GM18499 (cell line): ENCODE measurements around the gene NAP1L4.

Experiments
- ATAC-seq: cut with Tn5 transposase; IDR thresholded peaks from one replicate; pipeline ENCODE4 v1.9.1; 2021; ENCODE audit warnings: moderate number of reproducible peaks; ENCODE audit not compliant: insufficient read depth, unreplicated experiment

The NAP1L4 gene

DNA sequence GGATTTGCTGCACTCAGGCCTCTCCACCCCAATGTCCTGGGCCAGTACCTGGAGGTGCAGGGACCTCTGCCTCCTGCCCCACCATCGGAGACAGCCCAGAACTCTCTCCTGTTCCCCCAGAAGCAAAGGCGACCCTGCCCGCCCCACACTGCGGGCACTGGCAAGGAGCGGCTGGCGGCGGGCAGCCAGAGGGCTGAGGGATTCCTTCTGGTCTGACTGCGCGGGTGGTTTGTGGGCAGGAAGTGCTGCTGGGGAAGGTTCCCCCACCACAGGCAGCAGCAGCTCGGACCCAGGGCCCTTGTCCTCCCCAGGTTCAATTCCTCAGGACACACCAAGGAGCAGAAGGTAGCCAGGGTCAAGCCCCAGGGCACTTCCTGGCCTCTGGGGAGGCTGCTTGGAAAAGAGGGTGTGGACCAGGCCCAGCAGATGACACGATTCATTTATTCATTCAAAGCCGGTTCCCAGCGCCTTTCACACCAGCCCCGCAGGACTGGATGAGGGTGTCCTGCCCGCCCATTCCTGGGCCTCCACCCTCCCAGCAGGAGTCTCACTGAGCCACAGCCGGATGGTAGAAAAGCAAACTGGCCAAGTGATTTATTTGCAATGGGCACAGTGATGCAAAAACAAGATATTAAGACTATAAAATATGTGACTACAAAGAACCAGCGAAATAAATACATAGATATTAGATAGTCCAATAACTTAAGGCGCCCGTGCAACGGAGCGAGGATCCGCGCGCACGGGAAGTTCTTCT is 64.1 kb downstream of the NAP1L4 start:
- ATAC-seq: no peak

DNA sequence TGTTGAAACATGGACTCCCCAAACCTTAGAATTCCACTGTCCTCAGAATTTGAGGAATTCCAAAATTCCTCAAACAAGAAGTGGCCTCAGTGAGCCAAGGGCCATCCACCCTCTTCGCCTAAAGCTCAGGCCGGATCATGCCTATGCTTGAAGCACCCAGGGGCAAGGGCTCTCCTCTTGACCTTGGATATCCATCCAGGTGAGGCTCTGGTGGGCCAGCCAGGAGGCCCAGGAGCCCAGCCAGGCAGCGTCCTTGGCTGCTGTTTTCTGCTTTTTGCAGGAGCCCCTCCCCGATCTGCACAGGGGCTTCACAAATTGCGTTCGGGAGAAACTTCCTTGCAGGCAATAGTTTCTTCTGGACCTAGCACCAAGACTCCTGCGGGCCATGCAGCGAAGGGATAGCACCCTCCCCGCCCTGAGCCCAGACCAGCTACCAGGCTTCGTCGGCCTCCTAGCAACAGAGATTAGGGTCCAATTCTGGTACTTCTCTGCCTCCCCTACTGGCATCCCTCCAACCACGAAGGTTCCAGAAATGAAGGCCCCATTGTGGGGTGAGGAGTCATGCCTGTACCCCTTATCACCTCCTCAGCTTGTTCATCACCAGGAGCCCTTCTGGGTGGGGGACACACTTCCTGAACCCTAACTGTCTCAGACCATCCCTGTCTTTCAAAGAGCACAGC is 64.9 kb downstream of the NAP1L4 start:
- ATAC-seq: no peak

DNA sequence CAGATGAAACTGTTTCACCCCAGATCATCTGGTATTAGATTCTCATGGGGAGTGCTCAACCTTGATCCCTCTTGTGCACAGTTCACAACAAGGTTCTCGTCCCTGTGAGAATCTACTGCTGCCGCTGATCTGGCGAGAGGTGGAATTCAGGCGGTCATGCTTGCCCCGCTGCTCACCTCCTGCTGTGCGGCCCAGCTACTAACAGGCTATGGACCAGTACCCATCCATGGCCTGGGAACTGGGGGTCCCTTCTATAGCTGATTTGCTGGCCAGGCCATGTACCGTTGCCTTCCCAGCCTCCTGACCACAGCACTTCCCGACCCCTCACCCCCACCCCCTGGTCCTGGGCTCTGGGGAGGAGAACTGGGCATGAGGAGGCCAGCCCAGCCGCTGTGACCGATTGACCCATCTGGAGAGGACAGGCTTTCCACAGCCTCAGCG is 65.5 kb downstream of the NAP1L4 start:
- ATAC-seq: no peak

DNA sequence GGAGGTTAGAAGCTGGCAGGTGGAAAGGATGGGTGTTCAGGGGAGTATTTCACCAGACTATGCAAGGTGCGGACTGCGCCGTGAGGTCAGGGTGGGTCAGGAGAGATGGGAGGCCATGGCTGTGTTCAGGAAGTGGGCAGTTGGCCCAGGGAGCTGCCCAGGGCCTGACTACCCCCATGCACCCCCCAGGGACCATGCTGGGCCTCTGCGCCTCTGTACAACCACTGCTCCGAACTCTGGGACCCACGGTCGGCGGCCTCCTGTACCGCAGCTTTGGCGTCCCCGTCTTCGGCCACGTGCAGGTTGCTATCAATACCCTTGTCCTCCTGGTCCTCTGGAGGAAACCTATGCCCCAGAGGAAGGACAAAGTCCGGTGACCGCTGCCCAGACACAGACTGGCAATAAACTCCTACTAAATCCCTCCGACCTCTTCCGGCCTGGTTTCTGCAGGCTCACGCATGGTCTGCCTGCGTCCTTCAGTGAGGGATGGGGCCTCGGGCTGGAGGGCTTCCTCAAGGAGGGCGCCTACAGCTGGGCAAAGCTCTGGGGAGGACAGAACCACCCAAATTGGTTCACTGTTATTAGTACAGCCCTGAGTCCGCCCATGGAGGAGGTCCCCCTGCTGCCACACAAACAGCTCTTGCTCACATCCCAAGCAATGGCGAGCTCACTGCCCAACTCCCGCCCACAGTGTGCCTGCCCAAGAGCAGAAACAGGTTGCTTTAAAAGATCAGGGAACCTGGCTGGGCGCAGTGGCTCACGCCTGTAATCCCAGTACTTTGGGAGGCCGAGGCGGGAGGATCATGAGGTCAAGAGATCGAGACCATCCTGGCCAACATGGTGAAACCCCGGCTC is 67.1 kb downstream of the NAP1L4 start:
- no peak for ATAC-seq

DNA sequence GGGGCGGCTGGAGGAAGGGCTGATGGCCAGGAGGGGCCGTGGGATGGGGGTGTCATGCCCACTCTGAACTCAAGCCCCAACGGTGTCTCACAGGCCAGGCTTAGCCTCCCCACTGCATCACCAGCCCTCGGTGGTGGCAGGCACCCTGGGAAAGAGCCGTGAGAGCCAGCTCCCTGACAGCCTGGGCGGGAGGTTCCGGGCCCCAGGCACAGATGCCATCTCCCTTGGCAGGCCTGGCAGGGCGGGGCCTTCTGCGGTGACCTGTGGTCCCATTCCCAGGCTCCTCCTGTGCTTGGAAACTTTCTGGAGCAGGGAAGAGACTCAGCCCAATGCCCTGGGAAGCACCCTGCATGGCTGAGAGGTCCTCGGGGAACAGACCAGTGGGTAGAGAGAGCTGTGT is 67.7 kb downstream of the NAP1L4 start:
- no peak for ATAC-seq

DNA sequence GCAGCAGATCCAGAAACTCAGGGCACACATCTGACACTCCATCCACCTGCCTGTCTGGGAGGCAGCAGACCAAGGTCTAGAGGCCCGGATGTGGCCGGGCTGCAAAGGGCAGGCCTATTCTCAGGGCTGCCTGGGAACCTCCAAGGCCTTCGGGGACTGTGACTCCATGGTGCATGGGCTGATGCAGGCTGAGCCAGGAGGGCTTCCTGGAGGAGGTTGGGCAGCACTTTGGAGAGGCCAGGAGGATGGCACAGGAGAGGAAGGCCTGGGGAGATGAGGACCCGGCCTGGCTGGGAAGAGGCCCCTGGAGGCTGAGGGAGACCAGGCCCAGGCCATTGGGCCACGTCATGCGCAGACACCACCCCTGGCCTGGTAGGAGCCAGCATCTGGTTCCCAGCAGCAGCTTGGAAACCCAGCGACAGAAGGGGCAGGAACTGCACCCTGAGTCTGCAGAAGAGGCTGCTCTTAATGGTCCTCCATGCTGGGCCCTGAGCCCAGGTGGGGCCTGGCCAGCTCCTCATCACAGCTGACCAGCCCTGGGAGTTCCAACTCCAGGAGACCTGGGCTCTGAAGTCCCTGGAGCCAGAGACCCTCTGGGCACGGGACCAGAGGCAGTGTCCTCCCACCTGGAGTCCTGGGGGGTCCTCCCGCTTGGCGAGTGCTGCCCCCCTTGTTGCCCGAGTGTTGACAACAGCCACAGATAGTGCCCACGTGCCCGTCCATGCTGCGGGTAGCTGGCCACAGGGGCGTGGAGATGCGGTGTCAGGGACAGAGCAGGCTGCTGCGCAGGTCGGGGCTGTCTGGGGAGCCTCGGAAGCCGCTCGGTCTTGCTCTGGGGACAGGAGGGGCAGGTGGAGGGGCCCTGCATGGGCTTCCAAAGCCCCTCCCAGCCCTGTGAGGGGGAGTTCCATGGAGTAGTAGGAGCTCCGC is 68.4 kb downstream of the NAP1L4 start:
- ATAC-seq: no peak

DNA sequence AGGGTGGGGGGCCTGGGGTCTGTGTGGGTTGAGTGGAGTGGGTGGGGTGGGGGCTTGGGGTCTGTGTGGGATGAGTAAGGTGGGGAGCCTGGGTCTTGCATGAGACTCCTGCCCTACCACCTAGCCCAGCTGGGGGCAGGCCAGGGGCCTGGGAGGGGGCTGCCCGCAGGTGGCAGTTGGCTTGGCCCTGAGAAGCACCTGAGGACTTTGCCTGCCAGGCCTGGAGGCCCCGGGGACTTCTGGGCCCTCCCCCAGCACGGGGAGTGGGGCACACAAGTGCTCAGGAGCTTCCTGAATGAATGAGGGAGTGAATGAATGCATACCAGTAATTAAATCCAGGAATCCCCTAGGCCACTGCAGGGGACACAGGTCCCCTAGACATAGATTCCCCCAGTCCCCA is 69.5 kb downstream of the NAP1L4 start:
- no peak for ATAC-seq

DNA sequence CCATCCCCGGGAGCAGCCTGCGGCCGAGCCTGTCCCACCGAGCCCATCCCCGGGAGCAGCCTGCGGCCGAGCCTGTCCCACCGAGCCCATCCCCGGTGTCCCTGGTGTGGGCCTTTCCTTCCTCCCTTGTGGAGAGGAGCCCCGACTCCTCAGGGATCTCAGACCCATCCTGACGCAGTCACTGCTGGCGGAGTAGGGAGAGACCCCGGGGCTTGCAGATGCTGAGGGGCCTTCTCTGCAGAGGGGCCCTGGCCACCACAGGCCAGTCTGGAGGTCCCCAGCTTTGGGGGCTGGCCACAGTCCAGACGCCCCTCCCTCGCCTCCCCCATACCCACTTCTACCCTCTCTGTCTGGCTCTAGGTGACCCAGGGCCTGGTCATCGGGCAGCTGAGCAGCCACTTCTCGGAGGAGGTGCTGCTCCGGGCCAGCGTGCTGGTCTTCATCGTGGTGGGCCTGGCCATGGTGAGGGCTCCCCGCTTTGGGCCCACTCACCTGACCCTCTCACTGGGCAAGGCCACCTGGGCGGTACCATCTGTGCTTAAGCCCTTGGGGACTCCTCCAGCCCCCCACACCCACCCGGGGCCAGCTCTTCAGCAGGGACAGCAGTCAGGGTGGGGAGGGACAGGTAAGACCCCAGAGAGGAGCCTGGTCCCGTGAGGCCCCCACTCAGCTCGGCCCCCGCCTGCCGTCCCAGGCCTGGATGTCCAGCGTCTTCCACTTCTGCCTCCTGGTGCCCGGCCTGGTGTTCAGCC is 70.2 kb downstream of the NAP1L4 start:
- ATAC-seq: no peak

DNA sequence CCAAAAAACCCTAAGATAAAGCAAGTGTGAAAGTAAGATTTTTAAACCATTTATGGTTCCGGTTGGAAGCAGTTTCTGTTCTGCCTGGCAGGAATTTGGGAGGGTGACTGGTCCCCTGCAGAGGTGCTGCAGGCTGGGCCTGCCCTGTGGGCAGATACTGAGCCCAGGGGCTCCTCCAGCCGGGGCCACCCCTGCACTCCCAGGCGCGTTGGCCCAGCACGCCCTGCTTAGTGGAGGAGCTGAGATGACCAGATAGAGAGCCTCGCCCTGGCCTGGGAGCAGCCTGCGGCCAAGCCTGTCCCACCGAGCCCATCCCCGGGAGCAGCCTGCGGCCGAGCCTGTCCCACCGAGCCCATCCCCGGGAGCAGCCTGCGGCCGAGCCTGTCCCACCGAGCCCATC is 70.9 kb downstream of the NAP1L4 start:
- no peak for ATAC-seq

DNA sequence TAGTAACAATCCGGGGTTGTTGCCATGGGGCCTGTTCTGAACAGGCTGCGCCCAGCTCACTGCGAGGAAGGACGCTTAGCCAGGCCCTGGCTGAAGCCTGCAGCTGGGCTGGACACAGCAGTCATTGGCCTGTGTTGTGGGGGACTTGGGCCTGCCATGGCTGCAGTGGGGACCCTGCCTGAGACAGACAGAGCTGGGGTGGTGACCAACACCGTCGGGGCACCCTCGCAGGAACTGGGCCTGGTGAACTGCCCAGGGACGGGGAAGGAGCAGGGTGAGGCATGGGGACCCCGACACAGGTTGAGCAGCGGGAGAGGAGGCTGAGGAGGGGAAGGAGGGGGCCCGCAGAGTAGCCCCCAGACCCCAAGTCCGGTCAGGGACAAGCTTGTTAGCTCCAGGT is 71.8 kb downstream of the NAP1L4 start:
- no peak for ATAC-seq

DNA sequence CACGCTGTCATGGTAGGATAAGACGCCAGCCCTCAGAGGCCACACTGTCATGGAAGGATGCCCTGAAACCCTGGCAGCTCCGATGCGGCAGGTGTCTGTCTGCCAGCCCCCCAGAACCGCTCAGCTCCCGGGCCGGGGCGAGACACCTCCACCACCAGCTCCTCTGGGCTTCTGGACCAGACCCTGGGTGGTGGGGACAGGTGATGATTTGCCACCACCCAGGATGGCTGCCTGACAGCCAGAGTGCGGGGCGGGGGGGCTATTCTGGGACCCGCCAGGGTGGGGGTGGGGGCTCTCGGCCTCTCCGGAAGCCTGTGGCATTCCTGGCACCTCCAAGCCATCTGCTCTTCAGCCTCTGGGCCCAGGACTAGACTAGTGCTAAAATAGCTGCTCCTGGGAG is 72.3 kb downstream of the NAP1L4 start:
- ATAC-seq: no peak

DNA sequence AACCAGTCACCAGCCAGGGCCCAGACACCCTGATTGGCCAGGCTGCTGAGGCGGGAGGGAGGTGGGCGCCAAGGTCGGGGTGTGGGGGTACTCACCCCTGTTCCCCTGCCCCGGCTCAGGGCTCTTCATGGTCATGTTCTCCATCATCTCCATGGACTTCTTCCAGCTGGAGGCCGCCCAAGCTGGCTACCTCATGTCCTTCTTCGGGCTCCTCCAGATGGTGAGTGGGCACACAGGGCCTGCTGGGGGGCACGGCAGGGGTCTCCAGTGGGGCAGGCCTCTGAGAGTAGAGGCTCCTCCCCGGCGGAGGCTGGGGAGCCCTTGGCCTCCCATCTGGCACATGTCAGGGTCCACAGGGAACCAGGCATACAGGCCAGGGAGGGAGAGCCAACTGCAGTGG is 72.9 kb downstream of the NAP1L4 start:
- ATAC-seq: no peak

DNA sequence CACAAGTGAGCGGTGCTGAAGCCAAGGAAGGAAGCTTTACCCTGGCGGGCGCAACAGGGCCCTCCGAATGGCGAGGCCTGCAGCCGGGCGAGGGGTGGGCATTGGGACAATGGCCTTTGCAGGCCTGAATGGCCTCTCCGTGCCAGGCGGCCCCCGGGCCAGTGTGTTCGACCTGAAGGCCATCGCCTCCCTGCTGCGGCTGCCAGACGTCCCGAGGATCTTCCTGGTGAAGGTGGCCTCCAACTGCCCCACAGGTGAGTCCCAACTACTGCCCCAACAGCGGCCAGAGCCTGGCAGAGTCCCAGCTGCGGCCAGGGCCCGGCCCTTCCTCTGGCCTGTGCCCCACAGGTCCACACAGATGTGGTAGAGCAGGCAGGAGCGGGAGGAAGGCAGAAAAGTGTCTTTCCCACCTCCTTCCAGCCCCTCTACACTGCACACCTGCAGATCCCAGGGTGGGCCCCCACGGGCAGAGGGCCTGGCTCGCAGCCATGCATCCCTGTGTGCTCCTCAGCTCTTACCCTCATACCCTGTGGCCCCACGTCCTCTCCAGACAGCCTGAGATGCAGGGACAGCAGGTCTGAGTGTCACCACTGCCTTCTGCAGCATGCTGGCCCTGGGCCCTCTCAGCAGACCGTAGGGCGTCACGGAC is 74.2 kb downstream of the NAP1L4 start:
- no peak for ATAC-seq

DNA sequence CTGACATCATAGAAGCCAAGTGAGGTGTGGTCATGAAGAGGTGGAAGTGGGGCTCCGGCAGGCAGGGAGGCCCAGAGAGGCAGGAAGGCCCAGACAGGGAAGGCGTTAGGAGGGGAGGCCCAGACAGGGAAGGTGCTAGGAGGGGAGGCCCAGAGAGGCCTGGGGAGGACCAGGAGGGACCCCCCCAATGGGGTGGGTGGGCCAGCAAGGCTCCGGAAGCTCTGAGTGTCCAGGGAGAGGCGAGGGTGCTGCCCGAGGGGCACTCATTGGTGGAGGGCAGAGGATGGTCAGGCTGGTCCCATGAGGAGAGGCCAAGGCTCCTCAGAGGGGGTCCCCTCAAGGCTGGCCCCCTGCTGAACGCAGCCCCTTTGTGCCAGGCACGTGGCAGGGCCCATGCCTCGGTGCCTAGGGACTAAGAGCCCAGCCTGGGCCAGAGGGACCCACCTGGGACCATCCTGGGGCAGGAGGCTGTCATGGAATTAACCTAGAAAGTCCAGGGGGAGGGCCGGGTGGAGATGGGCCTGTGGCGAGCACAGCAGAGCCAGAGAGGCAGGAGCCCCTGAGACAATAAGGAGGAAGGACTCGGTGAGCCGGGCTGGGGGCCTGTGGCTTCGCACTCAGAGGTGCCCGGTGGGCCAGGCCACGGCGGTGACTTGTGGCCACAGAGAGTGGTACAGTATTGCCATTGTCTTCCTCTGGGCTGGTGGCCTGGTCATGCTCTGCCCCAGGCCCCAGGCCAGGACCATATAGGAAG is 75.1 kb downstream of the NAP1L4 start:
- no peak for ATAC-seq

DNA sequence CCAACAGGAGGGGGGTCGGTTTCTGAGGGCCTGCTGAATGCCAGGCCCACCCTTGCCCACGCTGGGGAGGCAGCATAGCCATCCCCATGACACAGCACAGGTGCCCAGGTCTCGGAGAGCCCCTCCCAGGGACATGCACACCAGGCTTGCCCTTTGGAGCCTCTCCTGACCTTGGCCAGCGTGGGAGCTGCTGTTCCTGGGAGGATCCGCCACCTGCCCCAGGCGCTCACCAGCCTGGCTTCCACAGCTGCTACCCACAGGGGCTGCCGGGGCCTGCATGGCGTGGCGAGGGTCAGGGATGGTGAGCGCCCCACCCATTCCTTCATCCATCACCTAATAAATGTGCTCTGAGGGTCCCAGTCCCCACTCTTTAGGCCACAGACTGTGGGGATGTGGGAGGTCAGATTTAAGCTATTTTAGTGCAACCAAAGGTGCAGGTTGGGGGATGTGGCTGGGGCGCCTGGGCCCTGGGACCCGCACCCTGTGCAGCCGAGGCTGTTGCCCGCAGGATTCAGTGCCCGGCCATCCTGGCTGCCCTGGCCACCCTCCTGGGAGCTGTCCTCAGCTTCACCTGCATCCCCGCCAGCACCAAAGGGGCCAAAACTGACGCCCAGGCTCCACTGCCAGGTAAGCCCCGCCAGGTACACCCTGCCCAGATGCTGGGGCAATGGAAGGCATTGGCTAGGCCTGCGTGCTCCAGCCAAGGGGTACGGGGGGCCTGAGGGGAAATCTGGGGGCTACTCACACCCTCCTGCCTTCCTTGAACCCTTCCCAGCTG is 75.8 kb downstream of the NAP1L4 start:
- no peak for ATAC-seq

DNA sequence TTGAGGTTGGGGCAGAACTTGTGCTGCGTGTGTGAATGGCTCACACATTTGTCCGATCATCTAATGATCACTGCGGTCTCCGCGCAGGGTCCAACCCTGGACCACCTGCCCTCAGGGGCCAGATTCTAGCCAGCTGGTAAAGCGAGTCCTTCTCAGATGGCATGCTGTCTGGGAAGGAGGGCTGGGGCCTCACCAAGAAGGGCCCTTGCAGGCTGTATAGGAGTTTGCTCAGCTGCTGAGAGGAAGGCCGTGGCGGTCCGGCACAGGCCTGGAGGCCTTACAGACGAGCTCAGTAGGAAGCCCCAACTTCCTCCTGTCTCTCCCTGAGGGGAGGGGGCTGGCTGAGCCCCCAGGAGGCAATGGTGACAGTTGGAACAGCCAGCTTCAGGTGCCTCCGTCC is 76.7 kb downstream of the NAP1L4 start:
- no peak for ATAC-seq

DNA sequence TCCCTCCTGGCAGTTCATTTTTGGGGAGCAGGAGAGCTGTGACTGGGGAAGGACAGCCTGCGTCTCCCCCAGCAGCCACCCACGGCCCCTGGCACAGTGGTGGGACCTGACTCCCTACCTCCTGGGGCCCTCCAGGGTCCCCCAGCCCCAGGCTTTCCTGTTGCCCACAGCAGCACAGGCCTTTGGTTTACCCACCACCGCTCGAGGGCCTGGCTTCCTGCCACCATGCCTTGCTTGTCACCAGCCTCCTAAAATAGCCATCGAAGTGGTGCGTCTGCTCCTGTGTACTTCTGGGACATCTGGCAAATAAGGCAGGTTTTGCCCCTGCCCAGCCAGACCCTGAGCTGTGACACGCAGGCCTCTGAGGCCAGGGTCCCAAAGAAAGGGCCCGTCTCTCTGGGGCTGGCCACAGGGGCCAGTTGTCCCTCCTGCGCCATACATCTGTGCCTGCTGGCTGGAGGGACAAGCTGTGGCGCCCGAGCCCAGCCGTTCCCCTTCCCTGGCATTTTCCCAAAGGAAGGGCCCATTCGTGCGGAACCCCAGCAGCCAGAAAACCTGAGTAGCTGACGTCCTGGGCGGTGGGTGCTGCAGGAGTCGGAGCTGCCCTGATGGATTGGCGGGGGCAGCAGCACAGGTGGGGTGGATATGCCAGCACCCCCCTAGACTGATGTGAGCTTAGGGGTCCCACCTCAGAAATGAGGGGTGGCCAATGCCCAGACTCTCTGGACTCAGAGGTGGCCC is 77.5 kb downstream of the NAP1L4 start:
- ATAC-seq: no peak
